NCI-H1105 treated with DMSO at 0.1 percent for 48 hours (cell line): ENCODE data around the gene DNM3.
"Not testable (repeated sequence)": the region's sequence is repeated elsewhere in the genome, so short reads cannot be mapped to it uniquely, and the experiment has no call there.

ENCODE experiments used
- DNase-seq: peaks from one replicate; lab custom pipeline; 2025; lab: John Stamatoyannopoulos, UW

Gene DNM3

DNA sequence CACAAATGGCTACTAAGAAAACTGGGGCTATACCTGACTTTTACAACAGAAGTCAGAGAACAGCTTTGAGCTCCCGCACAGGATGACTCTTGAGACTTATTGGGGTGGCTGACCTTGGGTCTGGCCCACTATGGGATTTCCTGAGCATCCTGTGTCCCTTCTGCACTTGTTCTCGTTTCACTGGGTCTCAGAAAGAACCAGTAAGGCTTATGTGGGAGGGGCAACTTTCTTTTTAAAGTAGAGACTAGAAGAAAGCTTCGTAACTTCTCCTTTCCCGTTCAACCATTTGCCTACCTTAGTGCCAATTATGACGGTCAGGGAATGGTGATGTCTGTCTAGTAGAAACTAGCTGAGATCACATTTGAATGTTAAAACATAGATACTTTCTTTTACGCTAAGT, 519.7 kb downstream of the DNM3 start:
- no peak for DNase-seq

- no peak for DNase-seq
Measured at GRCh38 chr1:172363852-172364251, 522.6 kb downstream of the DNM3 start.

DNA sequence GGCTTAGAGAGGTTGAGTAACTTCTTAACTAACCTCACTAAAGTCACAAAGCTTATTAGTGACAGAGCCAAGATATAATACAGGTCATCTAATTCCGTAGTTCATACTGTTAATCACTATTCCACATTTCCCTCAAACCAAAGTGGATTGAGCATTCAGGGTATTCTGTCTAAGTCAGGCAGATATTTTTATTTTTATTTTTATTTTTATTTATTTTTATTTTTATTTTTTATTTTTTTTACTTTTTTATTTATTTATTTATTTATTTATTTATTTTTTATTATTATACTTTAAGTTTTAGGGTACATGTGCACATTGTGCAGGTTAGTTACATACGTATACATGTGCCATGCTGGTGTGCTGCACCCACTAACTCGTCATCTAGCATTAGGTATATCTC, 530.3 kb downstream of the DNM3 start:
- not testable (repeated sequence) for DNase-seq

DNA sequence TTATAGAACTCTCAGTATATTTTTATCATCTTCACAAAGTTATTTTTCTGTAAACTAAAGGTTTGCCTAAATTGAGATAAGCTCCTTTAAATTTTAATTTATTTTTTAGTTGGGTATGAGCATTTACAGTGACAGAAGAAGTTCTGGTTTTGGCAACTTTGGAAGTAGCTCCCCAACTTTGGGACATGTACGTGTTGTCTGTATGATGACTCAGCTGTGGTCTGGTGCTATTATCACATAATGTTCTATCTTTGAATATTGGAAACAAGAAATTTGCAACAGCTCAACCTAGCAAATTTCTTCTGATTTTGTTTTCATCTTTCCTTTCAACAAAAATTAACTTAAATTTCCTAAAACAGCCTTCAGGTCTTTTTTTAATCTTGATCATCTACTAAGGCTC, 532.6 kb downstream of the DNM3 start:
- no peak for DNase-seq

GRCh38 chr1:172375211-172375631, 533.9 kb downstream of the DNM3 start:
- DNase-seq, result no peak

GRCh38 chr1:172376431-172376830, 535.1 kb downstream of the DNM3 start:
- no peak for DNase-seq

- no peak for DNase-seq
Measured at GRCh38 chr1:172377565-172377964, 536.3 kb downstream of the DNM3 start.

GRCh38 chr1:172378109-172378760, 536.9 kb downstream of the DNM3 start:
- DNase-seq, result no peak

DNA sequence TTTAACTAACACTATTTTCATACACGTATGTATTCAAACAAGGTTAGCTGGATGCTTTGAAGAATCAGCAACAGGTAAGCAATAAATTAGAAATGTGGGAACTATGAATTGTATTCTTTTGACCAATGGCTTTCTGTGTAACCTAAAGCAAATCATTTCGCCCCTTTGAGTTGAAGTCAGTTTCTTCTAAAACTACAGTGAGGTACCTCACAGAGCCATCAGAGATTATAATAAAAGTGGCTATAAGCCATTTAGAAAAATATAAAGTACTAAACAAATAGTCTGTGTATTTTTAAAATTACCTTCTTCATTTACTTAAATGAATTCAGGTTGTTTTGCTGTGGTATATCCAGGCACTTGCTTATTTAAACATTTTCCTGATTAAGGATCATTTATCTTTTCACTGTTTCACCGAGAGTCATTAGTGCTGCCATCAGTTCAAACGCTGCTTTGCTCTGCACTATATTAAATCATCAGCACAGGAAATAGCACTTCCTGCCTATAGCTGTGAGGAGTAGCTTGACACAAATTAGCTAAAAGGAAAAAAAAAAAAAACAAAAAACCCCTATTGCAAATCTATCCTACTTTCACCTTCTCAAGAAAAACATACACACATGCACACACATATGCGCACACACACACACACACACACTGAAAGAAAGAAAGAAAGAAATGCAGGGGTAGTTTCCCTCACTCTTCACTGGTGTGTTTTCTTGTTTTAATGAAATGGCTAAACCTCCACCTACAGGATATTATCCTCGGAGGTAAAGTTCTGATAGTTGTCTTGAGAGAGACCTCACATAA, 539.3 kb downstream of the DNM3 start:
- DNase-seq, result no peak

DNA sequence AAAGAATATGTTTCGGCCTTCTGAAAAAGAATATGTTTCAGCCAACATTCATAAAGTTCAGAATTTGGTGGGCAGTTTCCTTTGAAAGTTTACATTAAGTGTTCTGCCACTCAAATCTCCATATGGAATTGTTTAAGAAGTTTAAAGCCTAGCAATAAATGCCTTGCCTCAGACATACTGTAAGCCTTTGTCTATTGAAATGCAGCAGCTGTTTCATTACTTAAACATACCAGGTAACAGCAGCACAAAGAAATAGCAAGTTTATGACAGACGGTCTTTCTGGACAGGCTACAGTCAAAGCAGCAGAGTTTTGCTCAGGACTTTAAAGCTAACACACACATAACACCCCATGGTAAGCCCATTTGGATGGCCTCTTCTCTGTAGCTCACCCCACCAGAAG, 540.6 kb downstream of the DNM3 start:
- DNase-seq, result no peak

DNA sequence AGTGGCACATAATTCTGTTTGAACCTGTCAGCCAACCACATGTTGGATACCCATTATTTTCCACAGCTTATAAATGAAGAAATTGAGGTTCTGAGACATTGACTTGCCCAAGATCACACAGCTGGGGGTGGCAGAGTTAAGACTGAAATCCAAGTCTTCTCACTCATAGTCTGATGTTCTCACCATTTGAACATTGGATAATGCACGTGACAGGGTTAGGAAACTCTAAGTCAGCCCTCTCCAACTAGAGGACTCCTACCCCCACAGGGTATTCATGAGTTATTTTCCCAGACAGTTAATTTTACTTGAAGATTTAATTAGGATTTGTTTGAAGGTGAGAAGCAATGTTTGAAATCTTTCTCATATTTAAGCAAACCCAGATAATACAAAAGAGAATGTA, 541.1 kb downstream of the DNM3 start:
- DNase-seq, result no peak

DNA sequence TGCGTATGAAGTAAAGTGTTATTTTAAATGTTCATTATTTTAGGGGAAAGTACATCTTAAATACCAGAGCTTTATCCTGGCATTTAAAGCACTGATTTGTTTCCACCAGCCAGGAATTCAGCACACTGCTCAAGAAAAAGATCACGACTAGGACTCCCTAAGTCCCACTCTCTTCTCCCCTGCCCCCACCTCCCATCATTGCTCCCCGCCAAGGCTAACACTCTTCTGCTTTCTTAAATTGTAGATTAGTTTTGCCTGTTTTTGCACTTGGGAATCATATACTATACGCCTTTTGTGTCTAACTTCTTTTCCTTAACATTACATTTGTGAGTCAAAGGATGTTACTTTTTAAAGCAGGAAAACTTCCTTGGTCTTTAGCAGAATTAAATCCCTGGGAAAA, 541.7 kb downstream of the DNM3 start:
- no peak for DNase-seq

DNA sequence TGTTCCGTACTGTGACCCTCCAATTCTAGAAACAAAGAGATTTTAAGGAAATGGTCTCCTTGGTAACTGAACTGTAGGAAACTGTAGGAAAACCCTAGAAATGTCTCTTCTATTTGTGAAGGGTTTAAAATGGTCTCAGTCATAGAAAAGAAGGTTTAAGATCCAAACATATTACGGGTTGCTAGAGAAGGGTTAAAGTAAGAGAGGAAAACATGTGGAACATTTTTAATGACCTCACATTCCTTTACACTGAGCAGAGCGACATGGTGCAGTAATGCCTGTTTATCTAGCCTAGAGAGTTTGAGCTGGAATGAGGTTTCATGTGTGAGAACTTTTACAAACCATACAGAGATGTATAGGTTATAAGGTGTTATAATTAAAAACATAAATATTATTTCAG, 542.2 kb downstream of the DNM3 start:
- DNase-seq, result no peak

- no peak for DNase-seq
Measured at GRCh38 chr1:172384656-172385055, 543.4 kb downstream of the DNM3 start.

DNA sequence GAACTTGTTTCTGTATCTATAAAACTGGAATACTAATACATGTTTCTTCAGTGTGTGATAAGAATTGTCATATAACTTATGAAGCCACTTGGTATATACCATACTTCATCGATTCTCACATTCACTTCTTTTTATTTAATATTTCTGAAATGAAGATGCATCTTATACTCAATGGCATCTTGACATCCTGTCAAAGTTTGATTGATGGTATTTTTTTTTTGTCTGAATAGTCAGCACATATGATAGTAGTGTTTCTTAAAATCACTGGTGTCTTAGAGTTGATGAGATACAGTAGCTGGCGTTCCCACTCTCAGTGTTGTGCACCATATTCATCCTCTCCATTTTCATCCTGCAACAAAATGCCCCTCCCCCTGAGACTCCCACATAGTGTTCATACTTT, 544.7 kb downstream of the DNM3 start:
- DNase-seq, result no peak

- DNase-seq, result no peak
Measured at GRCh38 chr1:172388490-172388889, 547.2 kb downstream of the DNM3 start.

- DNase-seq, result no peak
Measured at GRCh38 chr1:172390301-172390682, 549.0 kb downstream of the DNM3 start.

DNA sequence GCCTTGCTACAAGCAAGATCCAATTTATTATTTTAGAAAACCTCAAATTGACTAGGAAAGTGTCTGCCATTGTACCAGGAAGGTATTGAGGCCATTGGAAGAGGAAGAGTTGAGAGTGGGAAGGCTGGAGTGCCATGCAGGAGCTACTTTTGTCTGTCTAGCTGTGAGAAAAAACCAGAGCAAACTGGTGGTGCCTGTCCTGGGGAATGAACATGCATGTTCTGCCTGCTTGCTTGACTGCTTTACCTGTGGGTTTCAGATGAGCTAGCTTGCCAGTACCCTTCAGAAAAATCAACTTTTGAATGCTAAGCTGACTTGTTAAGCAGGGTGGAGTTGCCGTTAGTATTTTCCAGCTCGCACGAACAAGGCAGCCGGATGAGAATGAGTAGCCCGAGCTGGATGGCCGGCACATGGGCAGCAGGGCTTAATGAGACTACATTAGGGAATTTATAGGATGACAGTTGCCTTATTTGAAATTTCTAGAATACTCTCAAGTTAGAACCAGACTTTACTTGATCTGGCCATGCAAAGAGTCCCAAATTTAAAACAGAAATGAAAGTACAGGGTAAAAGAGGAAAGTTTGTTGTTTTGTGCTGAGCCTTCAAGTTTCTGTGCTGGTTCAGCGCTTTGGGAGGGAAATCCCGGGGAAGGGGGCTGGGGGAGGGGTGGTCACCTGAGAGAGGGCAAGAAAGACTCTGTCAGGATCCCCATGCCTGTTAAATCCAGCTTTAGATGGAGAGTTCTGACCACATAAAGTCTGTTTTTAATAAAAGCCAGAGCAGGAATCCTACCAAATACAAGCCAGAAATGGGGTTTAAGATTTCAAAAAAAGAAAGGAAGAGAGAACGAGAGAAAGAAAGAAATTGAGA, 549.6 kb downstream of the DNM3 start:
- DNase-seq, result no peak

DNA sequence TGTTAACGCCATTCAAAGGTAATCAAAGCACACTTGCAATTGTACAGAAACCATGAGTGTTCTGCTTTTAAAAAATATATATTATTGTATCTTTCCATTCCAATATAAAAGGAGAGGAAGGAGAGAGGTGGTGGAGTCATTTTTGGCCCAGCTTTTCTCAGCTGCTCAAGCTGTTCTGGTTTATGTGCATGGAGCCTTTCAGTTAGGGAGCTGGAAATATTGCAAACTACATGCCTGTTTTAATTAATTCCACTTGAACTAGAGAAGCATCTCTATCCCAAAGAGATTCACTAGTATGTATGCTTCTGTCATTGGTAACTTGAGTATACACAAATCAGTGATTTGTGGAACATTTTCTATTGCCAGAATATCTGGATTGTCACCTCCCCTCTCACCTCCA, 550.7 kb downstream of the DNM3 start:
- no peak for DNase-seq

DNA sequence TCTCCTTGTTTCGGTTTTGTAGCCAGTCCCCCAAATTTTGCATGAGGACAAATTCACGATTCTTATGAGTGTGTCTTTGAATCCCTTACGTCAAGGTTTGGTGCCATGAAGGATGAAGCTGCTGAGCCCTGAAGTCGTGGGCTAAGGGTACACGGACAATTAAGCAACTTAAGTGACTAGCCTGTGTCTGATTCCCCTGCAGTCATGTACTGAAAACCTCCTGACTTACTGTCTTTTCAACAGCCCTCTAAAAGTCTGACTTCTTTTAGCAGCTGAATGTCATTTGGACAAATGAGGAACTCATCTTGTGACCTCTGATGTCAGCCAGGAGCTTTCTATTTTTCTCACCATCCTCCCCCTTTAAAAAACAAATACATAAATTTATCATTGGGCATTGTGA, 552.1 kb downstream of the DNM3 start:
- no peak for DNase-seq

GRCh38 chr1:172394141-172394751, 552.9 kb downstream of the DNM3 start:
- DNase-seq, result no peak

- no peak for DNase-seq
Measured at GRCh38 chr1:172394811-172395210, 553.5 kb downstream of the DNM3 start.
